GM23338 (cell line): Measurements from ENCODE around the gene GGT7.

ENCODE experiments used
- CREB1 ChIP-seq: fragments of 250-450 bp; sonication (Bioruptor Pico); IDR thresholded peaks from 2 replicates; pipeline ENCODE4 v1.5.0; 2020; ENCODE audit warnings: low read depth, mild to moderate bottlenecking, moderate library complexity
- CTCF ChIP-seq, 2 experiments: fragments of 200-600 bp in 1 of 2; sonication (generic) in 1 of 2; conservative IDR thresholded peaks; 2 replicates each; pipeline versions ENCODE4 v1.5.1 to v1.6.1; 2016 to 2017; ENCODE audit warnings: antibody characterized with exemption in 2 of 2, low read depth in 2 of 2, mild to moderate bottlenecking in 2 of 2, moderate library complexity in 1 of 2
- EZH2 ChIP-seq: fragments of 200-600 bp; sonication (generic); IDR thresholded peaks from one replicate; pipeline ENCODE4 v1.8.0; 2017; ENCODE audit warnings: antibody characterized with exemption, mild to moderate bottlenecking, low read depth; ENCODE audit not compliant: unreplicated experiment
- EZH2phosphoT487 ChIP-seq: fragments of 200-600 bp; sonication (generic); IDR thresholded peaks from one replicate; pipeline ENCODE4 v1.8.1; 2018; ENCODE audit warnings: antibody characterized with exemption; ENCODE audit not compliant: unreplicated experiment
- JUNB ChIP-seq: IDR thresholded peaks from one replicate; pipeline ENCODE4 v1.6.1; 2016; ENCODE audit warnings: antibody characterized with exemption; ENCODE audit not compliant: unreplicated experiment
- NANOG ChIP-seq: IDR thresholded peaks from 2 replicates; pipeline ENCODE4 v1.6.1; 2016; ENCODE audit warnings: antibody characterized with exemption, borderline replicate concordance
- POLR2AphosphoS5 ChIP-seq: IDR thresholded peaks from 2 replicates; pipeline ENCODE4 v1.6.1; 2016; ENCODE audit warnings: antibody characterized with exemption, low read depth
- REST ChIP-seq: IDR thresholded peaks from one replicate; pipeline ENCODE4 v1.6.1; 2018; ENCODE audit warnings: antibody characterized with exemption; ENCODE audit not compliant: unreplicated experiment
- ZNF331 ChIP-seq: fragments of 250-450 bp; sonication (Bioruptor Pico); IDR thresholded peaks from 2 replicates; pipeline ENCODE4 v1.5.0; 2020; ENCODE audit warnings: low read depth, mild to moderate bottlenecking, moderate library complexity
- ZNF462 ChIP-seq: fragments of 250-450 bp; sonication (Bioruptor Pico); IDR thresholded peaks from 2 replicates; pipeline ENCODE4 v1.5.0; 2020; ENCODE audit warnings: mild to moderate bottlenecking, moderate library complexity

GRCh38 chr20:34829191-34829590, 43.5 kb downstream of the GGT7 start:
- TF ChIP-seq CTCF (conservative IDR thresholded peaks at IDR 0.05; ENCODE audit: low read depth in 2 of 2) (peak; percentile 32 to 35; a peak in 3 of 4 replicates), POLR2AphosphoS5 (no peak), EZH2 (no peak), JUNB (no peak), ZNF462 (CRISPR knock-in tag) (no peak), NANOG (no peak), REST (no peak), EZH2phosphoT487 (no peak), ZNF331 (no peak), CREB1 (CRISPR knock-in tag) (no peak)
